H1 (cell line): ENCODE measurements around the gene DHX9. TPM values are rescaled to one million over a fixed set of nuclear protein-coding genes. Genes with fewer than 3 reads are reported as not detected.

Experiments used
- CTBP2 ChIP-seq: IDR thresholded peaks from 2 replicates; pipeline ENCODE4 v1.7.0; 2011; ENCODE audit warnings: borderline replicate concordance, mild to moderate bottlenecking, moderate library complexity, mixed read lengths, low read length; ENCODE audit not compliant: insufficient read depth, insufficient read length
- polyA plus RNA-seq, 7 experiments: library from polyadenylated mRNA; depleted of rRNA in 3 of 7; stranded (reverse) in 5 of 7; unstranded in 2 of 7; fragments of >200 nt in 5 of 7; fragments of 200-250 nt in 2 of 7; gene quantifications; 1 replicate in 5 of 7; 2 replicates in 1 of 7; 4 replicates in 1 of 7; pipeline versions ENCODE4 v1.2.1 to v1.2.3, GENCODE V29; 2011 to 2013; ENCODE audit warnings: missing spikeins in 2 of 7, mixed read lengths in 2 of 7
- total RNA-seq: library from RNA; stranded (reverse); fragmentation: NEBNext Ultra II Directional; extraction: Animal tissue kit (Norgen Biotek cat#: 25700); gene quantifications from 2 replicates; pipeline ENCODE4 v1.2.1, GENCODE V29; 2021

The DHX9 gene
- total and polyA plus RNA-seq, 2 of the 8 experiments (the other 6 are each of a cell fraction or from before 2014, with no cell fraction given), result 153 to 333 TPM

DNA sequence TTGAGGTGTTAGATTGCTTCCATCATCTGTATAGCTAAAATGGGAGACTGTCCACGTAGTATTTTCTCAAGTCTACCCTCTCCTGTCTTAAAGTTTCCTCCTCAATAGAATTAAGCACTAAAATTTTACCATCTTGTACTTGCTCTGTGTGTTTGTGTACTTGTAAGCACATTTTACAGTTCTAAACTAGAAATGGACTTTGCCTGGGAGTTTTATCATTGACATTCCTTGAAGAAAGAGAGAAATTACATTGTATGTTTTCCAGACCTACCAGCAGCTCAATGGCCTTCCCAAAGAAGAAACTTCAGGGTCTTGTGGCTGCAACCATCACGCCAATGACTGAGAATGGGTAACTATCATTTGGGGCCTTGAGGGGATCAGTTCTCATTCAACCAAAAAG, 45.1 kb upstream of the DHX9 start (continued):
- TF ChIP-seq CTBP2, result no peak
